ENCODE measurements around the gene KASH5.

KASH5 gene

DNA sequence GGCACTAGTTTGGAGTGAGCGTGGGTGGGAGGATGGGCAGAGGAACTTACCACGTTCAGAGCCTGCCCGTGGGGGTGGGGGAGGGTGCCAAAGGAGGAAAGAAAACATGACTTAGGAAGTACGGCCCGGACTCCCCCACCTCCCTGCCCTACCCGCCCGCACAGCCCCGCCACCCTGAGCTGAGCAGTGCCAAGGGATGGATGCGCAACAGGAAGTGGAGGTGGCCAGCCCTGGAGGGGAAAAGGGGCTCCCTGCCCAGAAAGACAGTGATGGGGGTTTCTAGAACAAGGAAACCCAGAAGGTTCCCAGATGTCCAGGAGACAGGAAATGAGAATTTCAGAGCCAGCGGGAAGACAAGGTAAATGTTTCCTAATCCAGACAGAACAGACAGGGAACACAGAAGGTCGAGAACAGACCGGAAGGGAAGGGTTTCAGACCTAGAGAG is 32.1 kb upstream of the KASH5 start:
- no peaks in the 10 kb centered on the region for H4K20me1 ChIP-seq (ENCODE audit: insufficient read depth, low read length)
- H3K79me2 ChIP-seq (ENCODE audit: low read length), result no peaks in the 10 kb centered on the region
- no peaks in the 10 kb centered on the region for H3K9me3 ChIP-seq (replicated peaks; ENCODE audit: insufficient read depth, low read length)
- H3K27me3 ChIP-seq (replicated peaks; ENCODE audit: insufficient read depth, low read length), result peaks cover 97% of the 10 kb centered on the region
- H3F3A ChIP-seq (ENCODE audit: insufficient read depth, low read length), result no peaks in the 10 kb centered on the region
- H3K9me2 ChIP-seq (replicated peaks; ENCODE audit: insufficient read depth, low read length), result no peaks in the 10 kb centered on the region
- H3K4me3 ChIP-seq (ENCODE audit: low read length), result no peak overlapping the region
- DNase-seq, result no peak
- no peak overlapping the region for H3K9ac ChIP-seq (ENCODE audit: low read length)
- TF ChIP-seq, protein P1, sequence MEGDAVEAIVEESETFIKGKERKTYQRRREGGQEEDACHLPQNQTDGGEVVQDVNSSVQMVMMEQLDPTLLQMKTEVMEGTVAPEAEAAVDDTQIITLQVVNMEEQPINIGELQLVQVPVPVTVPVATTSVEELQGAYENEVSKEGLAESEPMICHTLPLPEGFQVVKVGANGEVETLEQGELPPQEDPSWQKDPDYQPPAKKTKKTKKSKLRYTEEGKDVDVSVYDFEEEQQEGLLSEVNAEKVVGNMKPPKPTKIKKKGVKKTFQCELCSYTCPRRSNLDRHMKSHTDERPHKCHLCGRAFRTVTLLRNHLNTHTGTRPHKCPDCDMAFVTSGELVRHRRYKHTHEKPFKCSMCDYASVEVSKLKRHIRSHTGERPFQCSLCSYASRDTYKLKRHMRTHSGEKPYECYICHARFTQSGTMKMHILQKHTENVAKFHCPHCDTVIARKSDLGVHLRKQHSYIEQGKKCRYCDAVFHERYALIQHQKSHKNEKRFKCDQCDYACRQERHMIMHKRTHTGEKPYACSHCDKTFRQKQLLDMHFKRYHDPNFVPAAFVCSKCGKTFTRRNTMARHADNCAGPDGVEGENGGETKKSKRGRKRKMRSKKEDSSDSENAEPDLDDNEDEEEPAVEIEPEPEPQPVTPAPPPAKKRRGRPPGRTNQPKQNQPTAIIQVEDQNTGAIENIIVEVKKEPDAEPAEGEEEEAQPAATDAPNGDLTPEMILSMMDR (IDR thresholded peaks at IDR 0.05; ENCODE audit: low read length), result no peak
- TF ChIP-seq EZH2 (optimal IDR thresholded peaks at IDR 0.05; ENCODE audit: low read depth, low read length), result no peak
- no peak for TF ChIP-seq EZH2phosphoT487 (IDR thresholded peaks at IDR 0.05; ENCODE audit: low read length)
- H3K36me3 ChIP-seq (replicated peaks; ENCODE audit: insufficient read depth, low read length), result no peaks in the 10 kb centered on the region
- H3K27ac ChIP-seq (ENCODE audit: low read length), result no peak overlapping the region
- H3K4me1 ChIP-seq (ENCODE audit: low read length), result no peaks in the 10 kb centered on the region
- H2AFZ ChIP-seq (ENCODE audit: low read length), result no peak overlapping the region
- no peak overlapping the region for H3K4me2 ChIP-seq (ENCODE audit: low read depth, low read length)

- H3K4me2 ChIP-seq (ENCODE audit: low read depth, low read length), result no peak overlapping the region
- H4K20me1 ChIP-seq (ENCODE audit: insufficient read depth, low read length), result no peaks in the 10 kb centered on the region
- no peaks in the 10 kb centered on the region for H3K79me2 ChIP-seq (ENCODE audit: low read length)
- no peaks in the 10 kb centered on the region for H3K9me2 ChIP-seq (replicated peaks; ENCODE audit: insufficient read depth, low read length)
- peaks cover 97% of the 10 kb centered on the region for H3K27me3 ChIP-seq (replicated peaks; ENCODE audit: insufficient read depth, low read length)
- no peaks in the 10 kb centered on the region for H3F3A ChIP-seq (ENCODE audit: insufficient read depth, low read length)
- DNase-seq, result no peak
- no peaks in the 10 kb centered on the region for H3K36me3 ChIP-seq (replicated peaks; ENCODE audit: insufficient read depth, low read length)
- no peak overlapping the region for H2AFZ ChIP-seq (ENCODE audit: low read length)
- H3K9me3 ChIP-seq (replicated peaks; ENCODE audit: insufficient read depth, low read length), result no peaks in the 10 kb centered on the region
- H3K4me3 ChIP-seq (ENCODE audit: low read length), result no peak overlapping the region
- no peak for TF ChIP-seq EZH2 (optimal IDR thresholded peaks at IDR 0.05; ENCODE audit: low read depth, low read length)
- TF ChIP-seq, protein P1 (IDR thresholded peaks at IDR 0.05; ENCODE audit: low read length), result no peak
- no peak for TF ChIP-seq EZH2phosphoT487 (IDR thresholded peaks at IDR 0.05; ENCODE audit: low read length)
- no peak overlapping the region for H3K9ac ChIP-seq (ENCODE audit: low read length)
- H3K4me1 ChIP-seq (ENCODE audit: low read length), result no peaks in the 10 kb centered on the region
- no peak overlapping the region for H3K27ac ChIP-seq (ENCODE audit: low read length)
These were observed 31.7 kb upstream of the KASH5 start for GRCh38 chr19:49356382-49356781.

DNA sequence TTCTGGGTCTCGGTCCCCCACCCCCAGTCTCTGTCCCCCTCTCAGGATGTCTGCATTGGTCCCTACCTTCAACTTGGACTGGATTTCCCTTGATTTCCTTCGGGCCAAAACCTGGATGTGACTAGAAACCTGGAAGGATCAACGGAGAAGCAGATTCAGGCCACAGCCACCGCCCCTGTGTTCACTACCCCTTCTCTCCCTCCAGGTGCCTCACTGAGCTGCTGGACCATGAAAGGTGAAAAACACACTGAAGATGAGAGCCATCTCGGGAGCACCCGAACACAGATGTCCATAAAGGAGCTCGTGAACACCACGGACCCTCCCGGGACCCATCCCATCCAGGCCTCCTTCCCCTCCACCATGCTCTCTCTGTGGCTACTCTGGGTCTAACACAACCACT is 30.9 kb upstream of the KASH5 start:
- H2AFZ ChIP-seq (ENCODE audit: low read length), result no peak overlapping the region
- H3K4me3 ChIP-seq (ENCODE audit: low read length), result no peak overlapping the region
- H4K20me1 ChIP-seq (ENCODE audit: insufficient read depth, low read length), result no peaks in the 10 kb centered on the region
- no peak overlapping the region for H3K9ac ChIP-seq (ENCODE audit: low read length)
- no peak for DNase-seq
- no peak overlapping the region for H3K4me2 ChIP-seq (ENCODE audit: low read depth, low read length)
- H3K36me3 ChIP-seq (replicated peaks; ENCODE audit: insufficient read depth, low read length), result no peaks in the 10 kb centered on the region
- peaks cover 97% of the 10 kb centered on the region for H3K27me3 ChIP-seq (replicated peaks; ENCODE audit: insufficient read depth, low read length)
- no peaks in the 10 kb centered on the region for H3F3A ChIP-seq (ENCODE audit: insufficient read depth, low read length)
- no peaks in the 10 kb centered on the region for H3K9me2 ChIP-seq (replicated peaks; ENCODE audit: insufficient read depth, low read length)
- H3K4me1 ChIP-seq (ENCODE audit: low read length), result no peaks in the 10 kb centered on the region
- H3K27ac ChIP-seq (ENCODE audit: low read length), result no peak overlapping the region
- no peaks in the 10 kb centered on the region for H3K9me3 ChIP-seq (replicated peaks; ENCODE audit: insufficient read depth, low read length)
- TF ChIP-seq EZH2phosphoT487 (IDR thresholded peaks at IDR 0.05; ENCODE audit: low read length) (no peak), EZH2 (optimal IDR thresholded peaks at IDR 0.05; ENCODE audit: low read depth, low read length) (no peak)
- TF ChIP-seq, protein P1 (IDR thresholded peaks at IDR 0.05; ENCODE audit: low read length), result no peak
- H3K79me2 ChIP-seq (ENCODE audit: low read length), result no peaks in the 10 kb centered on the region

Measured in MM.1S (cell line).